ENCODE results near the gene CYTH1.

DNA sequence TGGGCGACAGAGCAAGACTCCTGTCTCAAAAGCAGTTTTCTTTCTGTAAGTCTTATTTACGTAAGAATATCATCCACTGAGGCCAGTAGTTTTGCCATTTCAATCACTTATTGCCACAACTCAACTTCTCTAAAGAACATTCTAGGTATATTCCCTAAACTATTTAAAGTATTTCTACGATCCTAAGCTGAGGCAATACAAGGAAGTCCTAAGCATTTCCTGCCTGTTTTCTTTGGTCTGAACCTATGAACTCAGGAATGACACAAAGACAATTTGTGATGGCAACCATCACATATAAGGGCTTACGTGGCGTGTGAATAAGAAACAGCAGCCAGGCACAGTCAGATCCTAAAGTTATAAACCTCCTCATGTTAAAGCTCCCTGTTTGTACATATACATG is 44.3 kb upstream of the CYTH1 start:
- TF ChIP-seq, protein P1, sequence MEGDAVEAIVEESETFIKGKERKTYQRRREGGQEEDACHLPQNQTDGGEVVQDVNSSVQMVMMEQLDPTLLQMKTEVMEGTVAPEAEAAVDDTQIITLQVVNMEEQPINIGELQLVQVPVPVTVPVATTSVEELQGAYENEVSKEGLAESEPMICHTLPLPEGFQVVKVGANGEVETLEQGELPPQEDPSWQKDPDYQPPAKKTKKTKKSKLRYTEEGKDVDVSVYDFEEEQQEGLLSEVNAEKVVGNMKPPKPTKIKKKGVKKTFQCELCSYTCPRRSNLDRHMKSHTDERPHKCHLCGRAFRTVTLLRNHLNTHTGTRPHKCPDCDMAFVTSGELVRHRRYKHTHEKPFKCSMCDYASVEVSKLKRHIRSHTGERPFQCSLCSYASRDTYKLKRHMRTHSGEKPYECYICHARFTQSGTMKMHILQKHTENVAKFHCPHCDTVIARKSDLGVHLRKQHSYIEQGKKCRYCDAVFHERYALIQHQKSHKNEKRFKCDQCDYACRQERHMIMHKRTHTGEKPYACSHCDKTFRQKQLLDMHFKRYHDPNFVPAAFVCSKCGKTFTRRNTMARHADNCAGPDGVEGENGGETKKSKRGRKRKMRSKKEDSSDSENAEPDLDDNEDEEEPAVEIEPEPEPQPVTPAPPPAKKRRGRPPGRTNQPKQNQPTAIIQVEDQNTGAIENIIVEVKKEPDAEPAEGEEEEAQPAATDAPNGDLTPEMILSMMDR (IDR thresholded peaks at IDR 0.05), result no peak
- TF ChIP-seq TEAD4 (IDR thresholded peaks at IDR 0.05; ENCODE audit: borderline replicate concordance, insufficient read depth), result no peak
- TF ChIP-seq, protein P2, sequence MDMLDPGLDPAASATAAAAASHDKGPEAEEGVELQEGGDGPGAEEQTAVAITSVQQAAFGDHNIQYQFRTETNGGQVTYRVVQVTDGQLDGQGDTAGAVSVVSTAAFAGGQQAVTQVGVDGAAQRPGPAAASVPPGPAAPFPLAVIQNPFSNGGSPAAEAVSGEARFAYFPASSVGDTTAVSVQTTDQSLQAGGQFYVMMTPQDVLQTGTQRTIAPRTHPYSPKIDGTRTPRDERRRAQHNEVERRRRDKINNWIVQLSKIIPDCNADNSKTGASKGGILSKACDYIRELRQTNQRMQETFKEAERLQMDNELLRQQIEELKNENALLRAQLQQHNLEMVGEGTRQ (IDR thresholded peaks at IDR 0.05; ENCODE audit: borderline replicate concordance, low read depth, low read length), result no peak
- TF ChIP-seq POLR2AphosphoS5 (IDR thresholded peaks at IDR 0.05; ENCODE audit: low read depth, low read length), result no peak
- TF ChIP-seq, protein P3, sequence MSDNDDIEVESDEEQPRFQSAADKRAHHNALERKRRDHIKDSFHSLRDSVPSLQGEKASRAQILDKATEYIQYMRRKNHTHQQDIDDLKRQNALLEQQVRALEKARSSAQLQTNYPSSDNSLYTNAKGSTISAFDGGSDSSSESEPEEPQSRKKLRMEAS (IDR thresholded peaks at IDR 0.05; ENCODE audit: low read depth), result no peak
- TF ChIP-seq, protein P4, sequence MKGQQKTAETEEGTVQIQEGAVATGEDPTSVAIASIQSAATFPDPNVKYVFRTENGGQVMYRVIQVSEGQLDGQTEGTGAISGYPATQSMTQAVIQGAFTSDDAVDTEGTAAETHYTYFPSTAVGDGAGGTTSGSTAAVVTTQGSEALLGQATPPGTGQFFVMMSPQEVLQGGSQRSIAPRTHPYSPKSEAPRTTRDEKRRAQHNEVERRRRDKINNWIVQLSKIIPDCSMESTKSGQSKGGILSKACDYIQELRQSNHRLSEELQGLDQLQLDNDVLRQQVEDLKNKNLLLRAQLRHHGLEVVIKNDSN (IDR thresholded peaks at IDR 0.05; ENCODE audit: borderline replicate concordance, low read depth), result no peak
- TF ChIP-seq, protein P5, sequence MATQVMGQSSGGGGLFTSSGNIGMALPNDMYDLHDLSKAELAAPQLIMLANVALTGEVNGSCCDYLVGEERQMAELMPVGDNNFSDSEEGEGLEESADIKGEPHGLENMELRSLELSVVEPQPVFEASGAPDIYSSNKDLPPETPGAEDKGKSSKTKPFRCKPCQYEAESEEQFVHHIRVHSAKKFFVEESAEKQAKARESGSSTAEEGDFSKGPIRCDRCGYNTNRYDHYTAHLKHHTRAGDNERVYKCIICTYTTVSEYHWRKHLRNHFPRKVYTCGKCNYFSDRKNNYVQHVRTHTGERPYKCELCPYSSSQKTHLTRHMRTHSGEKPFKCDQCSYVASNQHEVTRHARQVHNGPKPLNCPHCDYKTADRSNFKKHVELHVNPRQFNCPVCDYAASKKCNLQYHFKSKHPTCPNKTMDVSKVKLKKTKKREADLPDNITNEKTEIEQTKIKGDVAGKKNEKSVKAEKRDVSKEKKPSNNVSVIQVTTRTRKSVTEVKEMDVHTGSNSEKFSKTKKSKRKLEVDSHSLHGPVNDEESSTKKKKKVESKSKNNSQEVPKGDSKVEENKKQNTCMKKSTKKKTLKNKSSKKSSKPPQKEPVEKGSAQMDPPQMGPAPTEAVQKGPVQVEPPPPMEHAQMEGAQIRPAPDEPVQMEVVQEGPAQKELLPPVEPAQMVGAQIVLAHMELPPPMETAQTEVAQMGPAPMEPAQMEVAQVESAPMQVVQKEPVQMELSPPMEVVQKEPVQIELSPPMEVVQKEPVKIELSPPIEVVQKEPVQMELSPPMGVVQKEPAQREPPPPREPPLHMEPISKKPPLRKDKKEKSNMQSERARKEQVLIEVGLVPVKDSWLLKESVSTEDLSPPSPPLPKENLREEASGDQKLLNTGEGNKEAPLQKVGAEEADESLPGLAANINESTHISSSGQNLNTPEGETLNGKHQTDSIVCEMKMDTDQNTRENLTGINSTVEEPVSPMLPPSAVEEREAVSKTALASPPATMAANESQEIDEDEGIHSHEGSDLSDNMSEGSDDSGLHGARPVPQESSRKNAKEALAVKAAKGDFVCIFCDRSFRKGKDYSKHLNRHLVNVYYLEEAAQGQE (IDR thresholded peaks at IDR 0.05; ENCODE audit: low read depth, low read length), result no peak
- TF ChIP-seq RCOR1 (IDR thresholded peaks at IDR 0.05; ENCODE audit: low read length), result no peak
- TF ChIP-seq RAD21 (IDR thresholded peaks at IDR 0.05; ENCODE audit: low read length), result no peak
- no peak for TF ChIP-seq SMC3 (IDR thresholded peaks at IDR 0.05; ENCODE audit: low read depth, low read length)
- TF ChIP-seq EP300 (IDR thresholded peaks at IDR 0.05; ENCODE audit: borderline replicate concordance in 1 of 2, low read depth in 1 of 2, low read length in 1 of 2), result no peak
- TF ChIP-seq NFIC (IDR thresholded peaks at IDR 0.05; ENCODE audit: borderline replicate concordance), result no peak
- TF ChIP-seq TAF1 (IDR thresholded peaks at IDR 0.05; ENCODE audit: borderline replicate concordance, low read depth, low read length), result no peak
- TF ChIP-seq EZH2phosphoT487 (IDR thresholded peaks at IDR 0.05; ENCODE audit: borderline replicate concordance, low read depth), result no peak
